ENCODE measurements around the gene EPB41L2.

The EPB41L2 gene

DNA sequence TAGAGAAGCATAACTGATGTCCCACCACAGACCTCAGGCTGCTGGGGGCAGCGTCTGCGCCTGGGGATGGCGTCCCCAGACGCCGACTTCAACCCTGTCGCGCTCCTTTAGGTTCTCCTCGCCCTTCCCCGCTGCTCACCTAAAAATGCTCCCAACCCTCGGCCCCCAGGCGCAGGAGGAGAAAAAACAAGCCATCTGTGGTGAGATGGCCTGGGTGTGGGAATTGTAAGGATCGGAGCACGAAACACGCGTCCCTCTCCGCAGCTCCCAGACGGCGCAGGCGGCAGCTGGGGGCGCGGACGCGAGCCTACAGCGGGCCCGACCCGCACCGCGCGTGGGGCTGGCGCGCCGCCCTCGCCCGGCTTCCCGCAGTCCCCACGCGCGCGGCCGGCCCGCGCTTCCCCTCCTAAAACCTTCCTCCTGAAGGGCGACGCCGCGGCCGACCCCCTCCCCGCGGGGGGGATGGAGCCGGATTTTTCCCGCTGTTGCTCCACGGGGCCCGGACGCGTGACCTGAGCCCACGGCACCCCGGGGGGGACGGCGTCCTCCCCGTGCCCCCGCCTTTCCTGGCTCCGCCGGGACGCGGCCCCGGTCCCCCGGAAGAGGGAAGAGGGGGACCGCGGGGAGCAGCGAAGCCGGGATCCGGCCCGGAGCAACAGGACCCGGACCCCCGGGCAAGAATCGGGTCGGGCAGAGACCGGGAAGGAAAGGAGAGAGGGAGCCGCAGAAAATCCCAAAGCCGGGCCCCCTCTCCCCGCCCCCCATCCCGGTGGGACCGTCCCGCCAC lies 611 bp downstream of the EPB41L2 start:
- DNase-seq (ENCODE audit: low read depth in 4 of 4, low spot score in 1 of 4), result no peak

- no peak for DNase-seq (ENCODE audit: low read depth in 4 of 4, low spot score in 1 of 4)
These were observed 1.3 kb downstream of the EPB41L2 start for GRCh38 chr6:131061751-131062119.

- DNase-seq (ENCODE audit: low read depth in 4 of 4, low spot score in 1 of 4), result no peak
These were observed 1.8 kb downstream of the EPB41L2 start for GRCh38 chr6:131061041-131061750.

GRCh38 chr6:131060311-131060710 lies 2.7 kb downstream of the EPB41L2 start:
- DNase-seq (ENCODE audit: low read depth in 4 of 4, low spot score in 1 of 4), result no peak

DNA sequence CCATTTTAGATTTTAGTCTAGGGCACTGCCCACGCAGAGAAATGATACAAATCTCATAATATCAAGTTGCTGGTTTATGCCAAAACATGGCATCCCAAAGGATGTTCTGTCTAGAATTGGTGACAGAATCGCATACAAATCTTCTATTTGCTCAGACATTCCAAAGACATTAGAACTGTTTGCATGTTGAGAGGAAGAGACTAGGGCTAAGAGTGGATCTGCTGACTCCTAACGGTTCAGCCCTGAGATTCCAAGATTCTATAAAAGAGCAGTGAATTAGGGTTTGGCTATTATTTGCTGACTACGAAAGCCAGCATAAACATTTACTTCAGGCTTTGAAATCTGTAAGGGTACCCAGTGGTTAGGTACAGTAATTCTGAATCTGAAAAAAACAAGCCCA lies 3.6 kb downstream of the EPB41L2 start:
- DNase-seq (ENCODE audit: low read depth in 4 of 4, low spot score in 1 of 4), result no peak

GRCh38 chr6:131058236-131058635 lies 4.8 kb downstream of the EPB41L2 start:
- DNase-seq (ENCODE audit: low read depth in 4 of 4, low spot score in 1 of 4), result no peak

GRCh38 chr6:131054392-131055250 lies 8.4 kb downstream of the EPB41L2 start:
- DNase-seq (ENCODE audit: low read depth in 4 of 4, low spot score in 1 of 4), result no peak

DNA sequence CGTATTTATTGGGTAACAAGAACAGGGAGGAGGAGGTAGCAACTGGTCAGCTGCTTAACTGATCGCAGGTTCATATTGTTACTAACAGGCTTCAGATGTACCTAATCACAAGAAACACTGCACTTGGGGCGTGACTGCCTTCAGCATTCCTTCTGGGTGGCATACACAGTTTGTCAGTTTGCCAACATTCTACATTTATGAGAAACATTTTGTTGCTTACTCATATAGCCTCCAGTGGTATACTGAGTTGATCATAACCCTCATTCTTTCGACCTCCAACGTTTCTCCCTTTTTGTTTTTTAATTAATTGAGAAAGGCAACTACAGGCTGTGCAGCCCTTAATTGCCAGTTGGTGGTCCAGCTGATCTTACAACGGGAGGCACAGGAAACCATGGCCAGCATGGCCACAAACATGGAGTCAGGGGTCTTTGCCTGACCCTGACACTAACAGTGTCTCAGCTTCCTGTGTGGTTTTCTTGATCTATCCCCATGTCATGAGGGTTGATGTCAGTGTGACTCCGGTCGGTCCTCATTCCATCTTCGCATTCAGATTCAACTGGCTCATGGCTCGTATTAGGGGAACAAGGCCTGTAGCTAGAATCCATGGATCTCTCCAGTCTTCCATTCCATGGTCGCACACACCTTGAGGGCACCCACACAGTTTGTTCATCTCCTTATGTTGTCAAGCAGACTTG lies 9.4 kb downstream of the EPB41L2 start:
- no peak for DNase-seq (ENCODE audit: low read depth in 4 of 4, low spot score in 1 of 4)

GRCh38 chr6:131052181-131052580 lies 10.9 kb downstream of the EPB41L2 start:
- no peak for DNase-seq (ENCODE audit: low read depth in 4 of 4, low spot score in 1 of 4)

DNA sequence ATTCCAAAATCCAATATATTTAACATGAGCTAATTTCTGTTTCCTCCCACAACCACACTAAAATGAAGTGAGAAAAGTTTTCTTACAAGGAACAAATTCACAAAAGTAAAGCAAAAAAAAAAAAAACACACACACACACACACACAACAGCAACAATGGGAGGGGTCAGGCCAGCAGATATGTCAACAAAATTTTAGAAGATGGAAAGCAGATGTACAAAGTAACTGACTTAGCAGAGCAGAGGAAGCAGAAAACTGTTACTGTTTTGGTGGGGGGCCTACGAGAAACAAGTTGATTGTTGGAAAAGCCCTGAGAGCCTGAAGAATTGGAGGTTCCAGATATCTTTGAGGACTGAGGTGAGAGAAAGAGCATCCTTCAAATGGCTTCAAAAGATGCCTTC lies 11.7 kb downstream of the EPB41L2 start:
- DNase-seq (ENCODE audit: low read depth in 4 of 4, low spot score in 1 of 4), result no peak

GRCh38 chr6:131049608-131050007 lies 13.4 kb downstream of the EPB41L2 start:
- no peak for DNase-seq (ENCODE audit: low read depth in 4 of 4, low spot score in 1 of 4)

- DNase-seq (ENCODE audit: low read depth in 4 of 4, low spot score in 1 of 4), result no peak
These were observed 14.0 kb downstream of the EPB41L2 start for GRCh38 chr6:131048933-131049515.

DNA sequence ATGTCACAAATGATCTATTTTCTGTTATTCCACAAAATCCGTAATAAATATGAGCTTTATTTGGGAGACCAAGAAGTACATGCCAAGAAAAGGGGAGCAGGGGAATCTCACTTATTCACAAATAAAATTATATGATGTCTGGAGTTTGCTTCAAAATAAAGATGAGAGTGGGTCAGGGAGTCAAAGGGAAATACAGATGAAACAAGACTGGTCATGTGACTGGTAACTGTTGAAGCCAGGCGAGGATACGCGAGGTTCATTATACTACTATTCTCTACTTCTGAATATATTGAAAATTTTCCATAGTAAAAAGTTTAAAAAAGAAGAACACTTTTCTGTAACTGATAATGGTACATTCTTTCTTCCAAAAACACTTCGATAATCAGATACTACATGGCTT lies 14.6 kb downstream of the EPB41L2 start:
- no peak for DNase-seq (ENCODE audit: low read depth in 4 of 4, low spot score in 1 of 4)

DNA sequence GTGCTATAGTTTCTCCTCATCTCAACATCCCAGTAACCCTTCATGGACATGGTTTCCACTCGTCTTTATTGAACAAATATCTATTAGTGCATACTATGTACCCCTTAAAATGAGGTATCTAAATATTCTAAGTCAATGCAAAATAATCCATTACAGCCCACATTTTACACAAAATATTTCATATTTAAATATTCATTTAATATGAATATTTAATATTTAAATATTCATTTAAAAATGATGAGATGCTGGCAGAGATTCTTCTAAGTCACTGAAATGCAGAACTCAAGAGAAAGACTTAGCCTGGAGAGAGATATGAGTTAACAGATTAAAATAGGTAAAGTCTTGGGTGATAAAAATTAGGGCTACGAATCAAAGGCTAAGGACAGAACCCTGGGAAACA lies 17.9 kb downstream of the EPB41L2 start:
- DNase-seq (ENCODE audit: low read depth in 4 of 4, low spot score in 1 of 4), result no peak

DNA sequence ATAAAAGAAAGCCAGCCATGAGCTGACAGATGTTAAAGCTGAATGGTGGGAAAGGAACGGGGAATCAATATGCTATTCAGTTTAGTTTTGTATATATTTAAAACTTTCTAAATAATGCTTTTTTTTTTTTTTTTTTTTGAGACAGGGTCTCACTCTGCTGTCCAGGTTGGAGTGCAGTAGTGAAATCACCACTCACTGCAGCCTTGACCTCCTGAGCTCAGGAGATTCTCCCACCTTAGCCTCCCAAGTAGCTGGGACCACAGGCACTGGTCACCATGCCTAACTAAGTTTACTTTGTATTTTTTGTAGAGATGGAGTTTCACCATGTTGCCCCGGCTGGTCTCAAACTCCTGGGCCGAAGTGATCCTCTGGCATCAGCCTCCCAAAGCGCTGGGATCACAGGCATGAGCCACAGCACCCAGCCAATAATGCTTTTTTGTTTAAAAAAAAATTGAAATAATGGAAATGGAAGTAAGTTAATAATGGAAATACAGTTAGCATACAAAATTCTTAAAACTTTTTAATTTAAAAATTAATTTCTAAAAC lies 19.1 kb downstream of the EPB41L2 start:
- DNase-seq (ENCODE audit: low read depth in 4 of 4, low spot score in 1 of 4), result no peak

- DNase-seq (ENCODE audit: low read depth in 4 of 4, low spot score in 1 of 4), result no peak
These were observed 20.4 kb downstream of the EPB41L2 start for GRCh38 chr6:131042664-131043063.

DNA sequence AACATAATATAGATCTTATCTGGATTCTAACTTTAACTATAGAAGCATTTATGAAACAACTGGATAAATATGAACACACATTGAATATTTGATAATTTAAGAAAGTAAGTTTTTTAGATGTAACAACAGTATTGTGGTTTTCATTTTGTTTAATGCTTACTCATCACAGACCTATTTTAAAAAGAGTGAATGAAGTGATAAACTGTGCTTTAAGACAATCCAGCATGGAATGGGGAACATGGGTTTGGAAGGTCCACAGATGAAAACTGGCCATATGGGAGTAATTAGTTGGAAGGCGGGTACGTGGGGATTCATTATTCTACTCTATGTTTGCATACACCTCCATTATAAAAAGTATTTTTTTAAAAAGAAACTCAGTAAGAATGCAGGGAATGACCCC lies 21.2 kb downstream of the EPB41L2 start:
- DNase-seq (ENCODE audit: low read depth in 4 of 4, low spot score in 1 of 4), result no peak

- DNase-seq (ENCODE audit: low read depth in 4 of 4, low spot score in 1 of 4), result no peak
These were observed 22.2 kb downstream of the EPB41L2 start for GRCh38 chr6:131040866-131041265.

DNA sequence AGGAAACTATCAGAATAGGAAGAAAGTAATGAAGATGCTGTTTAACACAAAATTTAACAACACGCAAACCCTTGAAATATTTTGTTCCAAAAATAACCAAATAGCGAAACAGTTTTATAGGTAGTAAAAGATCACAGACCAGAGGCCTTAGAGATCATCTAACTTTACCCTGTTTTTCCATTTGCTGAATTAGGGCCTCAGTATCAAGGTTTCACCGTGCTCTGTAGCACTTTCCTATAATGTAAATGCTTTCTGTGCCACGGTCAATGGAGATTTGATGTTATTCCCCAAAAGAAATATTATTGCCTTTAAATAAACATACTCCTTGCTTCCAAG lies 23.7 kb downstream of the EPB41L2 start:
- no peak for DNase-seq (ENCODE audit: low read depth in 4 of 4, low spot score in 1 of 4)

DNA sequence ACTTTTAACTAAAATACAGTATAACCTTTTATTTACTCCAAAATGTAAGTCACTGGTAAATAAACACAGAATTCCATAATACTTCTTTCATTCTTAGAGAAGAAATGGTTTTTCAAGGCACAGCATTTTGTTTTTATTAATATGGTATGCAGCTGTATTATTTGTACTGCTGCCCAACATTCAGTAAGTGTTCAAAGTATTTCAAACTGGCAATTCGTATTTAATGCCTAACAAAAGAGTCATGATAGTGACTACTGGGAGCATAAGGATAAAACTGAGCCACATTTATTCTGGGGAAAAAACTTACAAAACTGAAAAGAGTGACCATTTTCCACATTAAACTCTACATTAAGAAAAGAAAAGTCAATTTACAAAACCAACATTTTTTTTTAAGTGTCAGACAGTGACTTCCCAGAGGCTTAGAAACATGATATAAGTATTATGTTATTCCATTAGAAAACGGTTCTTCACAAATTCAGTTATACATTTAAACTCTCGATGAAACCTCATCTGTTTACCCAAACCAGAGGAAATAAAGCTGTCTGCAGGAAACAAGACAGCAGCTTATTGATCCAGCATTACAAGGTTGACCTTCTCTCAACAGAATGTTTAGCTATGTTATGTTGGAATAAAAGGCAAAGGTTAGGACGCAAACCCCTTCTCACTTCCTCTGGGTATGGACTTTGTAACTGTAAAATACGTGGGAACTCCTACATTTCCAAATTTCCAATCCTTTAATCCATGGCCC lies 24.3 kb downstream of the EPB41L2 start:
- no peak for DNase-seq (ENCODE audit: low read depth in 4 of 4, low spot score in 1 of 4)
